ENCODE data around the gene CFAP58. TPM values are rescaled to one million over a fixed set of nuclear protein-coding genes. Genes with fewer than 3 reads are reported as not detected.

The CFAP58 gene
- total RNA-seq, 3 donors from 2014 or later: 0.14 to 0.44 (median 0.17) TPM

GRCh38 chr10:104334965-104335650 lies 18.5 kb upstream of the CFAP58 start:
- DNase-seq (no peak), ATAC-seq (no peak)
- Histone ChIP-seq H3K4me1 (ENCODE audit: low read depth) (peaks cover 43% of the 10 kb centered on the region), H3K36me3 (ENCODE audit: low read depth) (no peaks in the 10 kb centered on the region), H3K9me3 (no peaks in the 10 kb centered on the region), H3K4me3 (no peak overlapping the region)
- intact Hi-C loops (cut with DNase I, micrococcal nuclease): no loop called here
- no peak for TF ChIP-seq CTCF (IDR thresholded peaks at IDR 0.05)

DNA sequence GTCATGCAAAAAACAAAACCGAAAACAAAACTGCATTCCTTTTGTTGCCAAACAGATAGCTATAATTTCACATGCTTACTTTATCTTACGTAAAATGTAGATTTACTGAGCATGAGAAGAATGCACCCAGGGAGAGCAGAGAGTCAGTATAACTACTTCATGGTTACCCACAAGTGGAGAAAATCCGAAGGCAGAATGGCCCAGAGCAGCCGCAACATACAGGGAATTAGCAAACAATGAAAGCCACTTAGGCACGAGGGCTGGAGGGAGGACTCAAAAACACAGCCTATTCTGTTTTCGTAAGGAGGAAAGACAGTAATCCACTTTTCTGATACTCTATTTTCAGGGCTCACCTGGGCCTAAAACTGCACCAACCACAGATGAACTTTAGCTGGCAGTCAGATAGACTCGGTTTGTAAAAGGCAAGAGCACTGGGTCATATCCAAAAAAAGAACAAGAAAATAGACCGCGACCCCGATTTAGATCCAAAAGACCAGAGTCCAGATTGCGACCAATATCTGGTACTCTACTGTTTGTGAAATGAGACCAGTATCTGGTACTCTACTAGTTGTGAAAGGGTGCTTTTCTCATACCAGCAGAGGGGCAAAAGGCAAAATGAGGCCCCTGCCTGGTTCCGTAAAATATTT lies 16.7 kb upstream of the CFAP58 start:
- ATAC-seq (no peak), DNase-seq (peak in 1 of 3 donors; percentile 13)
- no peaks in the 10 kb centered on the region for H3K9me3 ChIP-seq
- no peaks in the 10 kb centered on the region for H3K36me3 ChIP-seq (ENCODE audit: low read depth)
- TF ChIP-seq CTCF (IDR thresholded peaks at IDR 0.05): no peak
- no peak overlapping the region for H3K4me3 ChIP-seq
- intact Hi-C loops (cut with DNase I, micrococcal nuclease): no loop called here
- peaks cover 33% of the 10 kb centered on the region for H3K4me1 ChIP-seq (ENCODE audit: low read depth)

DNA sequence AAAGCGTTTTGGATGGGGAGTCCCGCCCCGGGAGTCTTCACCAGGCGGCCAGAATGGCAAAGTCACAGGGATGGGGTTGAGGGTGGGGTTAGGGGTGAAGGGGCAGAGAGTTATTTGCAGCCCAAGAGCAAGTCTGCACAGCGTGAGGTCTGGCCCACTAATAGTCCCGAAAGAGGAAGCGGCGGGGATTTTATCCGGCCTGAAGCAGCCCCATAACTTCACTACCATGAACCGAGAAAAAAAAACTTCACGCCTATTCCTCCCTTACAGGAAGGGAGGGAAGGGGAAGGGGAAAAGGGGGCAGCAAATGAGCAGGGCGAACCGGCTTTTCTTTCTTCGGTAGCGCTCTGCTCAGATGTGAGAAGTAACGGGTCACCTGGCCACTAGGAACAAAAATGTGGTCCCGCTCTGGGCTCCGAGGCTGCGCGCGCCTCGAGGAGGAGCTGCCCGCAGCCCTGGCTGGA lies 16.1 kb upstream of the CFAP58 start:
- Histone ChIP-seq H3K36me3 (ENCODE audit: low read depth) (no peaks in the 10 kb centered on the region), H3K4me1 (ENCODE audit: low read depth) (peaks cover 32% of the 10 kb centered on the region), H3K9me3 (no peaks in the 10 kb centered on the region), H3K4me3 (peak overlapping the region; percentile 67)
- ATAC-seq (peak; percentile 49), DNase-seq (peak; percentile 50 to 65 (median 57))
- TF ChIP-seq CTCF (IDR thresholded peaks at IDR 0.05): no peak
- intact Hi-C loops (cut with DNase I, micrococcal nuclease): no loop called here

GRCh38 chr10:104337985-104338735 lies 15.5 kb upstream of the CFAP58 start, which contains the start of gene ITPRIP:
TSS of gene ITPRIP (minus strand) at chr10:104338465. CDS start at chr10:104316051, 22,414 bp downstream.
- intact Hi-C loops (cut with DNase I, micrococcal nuclease): no loop called here
- no peak for TF ChIP-seq CTCF (IDR thresholded peaks at IDR 0.05)
- ATAC-seq (peak; percentile 83), DNase-seq (peak; percentile 78 to 88 (median 81))
- H3K36me3 ChIP-seq (ENCODE audit: low read depth): no peaks in the 10 kb centered on the region
- peak within 1 kb of the TSS; percentile 67 for H3K4me3 ChIP-seq
- H3K9me3 ChIP-seq: no peaks in the 10 kb centered on the region
- H3K4me1 ChIP-seq (ENCODE audit: low read depth): peaks cover 32% of the 10 kb centered on the region

DNA sequence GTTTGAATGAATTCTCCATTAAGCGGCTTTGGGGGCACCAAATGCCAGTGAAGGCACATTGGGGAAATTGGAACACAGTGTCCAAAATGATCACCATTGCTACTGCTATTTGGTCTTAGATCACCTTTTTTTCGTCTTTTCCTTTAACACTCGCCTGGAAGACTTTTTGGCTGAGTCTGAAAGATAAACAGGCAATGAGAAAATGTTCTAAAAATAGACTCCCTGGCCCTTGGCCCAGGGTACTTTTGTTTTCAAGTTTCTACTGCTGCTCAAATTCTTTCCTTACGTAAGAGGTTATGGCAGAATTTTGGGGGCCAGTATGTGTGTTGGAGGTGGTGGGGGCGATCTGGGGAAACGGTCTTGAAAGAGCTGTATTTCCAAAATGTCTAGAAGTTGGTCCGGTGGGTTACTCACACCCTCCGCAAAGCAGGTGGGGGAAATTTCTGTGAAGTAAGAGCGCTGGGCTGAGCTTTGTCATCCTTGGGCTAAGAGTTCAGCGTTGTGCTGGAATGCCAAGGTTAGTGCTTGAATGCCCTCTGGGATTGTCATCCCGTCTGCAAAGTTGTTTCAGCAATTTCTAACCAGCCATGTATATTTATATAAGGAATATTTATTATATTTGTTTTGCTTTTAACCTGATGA lies 14.0 kb upstream of the CFAP58 start:
- intact Hi-C loops (cut with DNase I, micrococcal nuclease): no loop called here
- H3K9me3 ChIP-seq: no peaks in the 10 kb centered on the region
- H3K4me1 ChIP-seq (ENCODE audit: low read depth): peaks cover 32% of the 10 kb centered on the region
- ATAC-seq: no peak
- peak in 1 of 3 donors; percentile 79 for DNase-seq
- H3K4me3 ChIP-seq: no peak overlapping the region
- no peak for TF ChIP-seq CTCF (IDR thresholded peaks at IDR 0.05)
- no peaks in the 10 kb centered on the region for H3K36me3 ChIP-seq (ENCODE audit: low read depth)
